ENCODE measurements around the gene RASSF7.

RASSF7 gene

DNA sequence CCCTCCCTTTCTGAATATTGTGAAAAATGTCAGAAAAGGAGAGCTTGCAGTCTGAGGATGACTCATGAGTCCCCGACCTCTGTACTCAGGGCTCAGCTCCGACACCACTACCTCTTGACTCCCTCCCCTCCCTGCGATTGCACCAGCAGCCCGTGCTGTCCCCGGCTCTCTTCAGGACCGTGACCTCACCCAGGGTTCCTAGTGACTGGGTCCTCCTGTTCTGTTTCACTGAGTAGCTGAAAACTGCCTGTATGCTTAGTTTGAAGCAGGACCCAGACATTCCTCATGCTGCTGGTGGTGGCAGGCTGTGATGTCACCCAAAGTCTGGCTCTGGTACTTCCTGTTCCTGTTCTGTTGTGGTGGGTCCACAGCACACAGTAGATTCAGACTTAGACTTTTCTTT is 27.2 kb downstream of the RASSF7 start:
- no peak overlapping the region for H3K27ac ChIP-seq
- TF ChIP-seq CTCF (conservative IDR thresholded peaks at IDR 0.05), result no peak

DNA sequence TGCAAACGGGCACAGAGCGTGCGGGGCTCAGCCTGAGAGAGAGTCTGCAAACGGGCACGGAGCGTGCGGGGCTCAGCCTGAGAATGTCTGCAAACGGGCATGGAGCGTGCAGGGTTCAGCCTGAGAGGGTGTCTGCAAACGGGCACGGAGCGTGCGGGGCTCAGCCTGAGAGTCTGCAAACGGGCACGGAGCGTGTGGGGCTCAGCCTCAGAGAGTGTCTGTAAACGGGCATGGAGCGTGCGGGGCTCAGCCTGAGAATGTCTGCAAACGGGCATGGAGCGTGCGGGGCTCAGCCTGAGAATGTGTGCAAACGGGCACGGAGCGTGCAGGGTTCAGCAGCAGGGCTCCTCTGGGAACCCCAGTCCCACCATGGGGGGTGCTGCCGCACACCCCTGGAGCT is 29.0 kb downstream of the RASSF7 start:
- no peak for TF ChIP-seq CTCF (conservative IDR thresholded peaks at IDR 0.05)
- H3K27ac ChIP-seq, result no peak overlapping the region

- TF ChIP-seq CTCF (conservative IDR thresholded peaks at IDR 0.05), result no peak
- no peak overlapping the region for H3K27ac ChIP-seq
Measured at GRCh38 chr11:590997-591396, 30.2 kb downstream of the RASSF7 start.

- TF ChIP-seq CTCF (conservative IDR thresholded peaks at IDR 0.05), result no peak
- no peak overlapping the region for H3K27ac ChIP-seq
Measured at GRCh38 chr11:592501-592900, 31.7 kb downstream of the RASSF7 start.

GRCh38 chr11:592918-593317 is 32.1 kb downstream of the RASSF7 start:
- no peak overlapping the region for H3K27ac ChIP-seq
- no peak for TF ChIP-seq CTCF (conservative IDR thresholded peaks at IDR 0.05)

DNA sequence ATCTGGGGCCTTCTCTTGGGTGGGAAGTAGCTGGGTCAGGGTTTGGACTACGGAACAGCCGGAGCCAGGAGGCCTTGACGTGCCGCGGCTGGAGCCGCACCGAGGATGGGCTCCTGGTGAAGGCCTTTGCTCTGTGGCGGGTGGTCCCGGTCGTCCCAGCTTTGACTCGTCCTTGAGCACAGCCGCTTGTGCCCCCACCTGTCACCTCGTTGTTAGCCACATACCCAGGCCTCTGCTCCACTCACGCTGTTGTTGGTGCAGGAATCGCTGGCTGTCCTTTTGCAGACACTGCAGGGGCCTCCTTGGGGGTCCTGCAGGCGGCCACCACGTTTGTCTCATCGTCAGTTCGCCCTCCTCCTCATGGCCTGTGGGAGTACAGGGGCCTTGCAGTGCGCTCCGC is 32.6 kb downstream of the RASSF7 start:
- no peak for TF ChIP-seq CTCF (conservative IDR thresholded peaks at IDR 0.05)
- no peak overlapping the region for H3K27ac ChIP-seq

DNA sequence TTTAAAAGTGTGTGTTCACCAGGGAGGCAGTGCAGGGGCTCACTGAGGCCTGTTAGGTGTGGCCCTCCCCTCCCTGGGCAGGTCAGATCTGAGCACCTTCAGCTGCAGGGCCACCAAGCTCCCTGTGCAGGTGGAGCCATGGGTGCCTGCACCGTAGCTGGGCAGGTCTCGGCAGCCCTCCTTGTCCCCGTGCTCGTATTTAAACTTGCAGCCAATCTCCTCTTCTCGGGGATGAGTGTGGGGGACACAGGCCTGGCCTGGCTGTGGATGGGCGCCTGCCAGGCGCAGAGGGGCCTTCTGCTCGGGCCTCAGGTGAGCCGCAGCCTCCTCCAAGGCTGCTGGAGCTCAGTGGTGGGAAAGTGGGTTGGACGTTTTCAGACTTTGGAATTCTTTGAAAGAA is 34.6 kb downstream of the RASSF7 start:
- TF ChIP-seq CTCF (conservative IDR thresholded peaks at IDR 0.05), result no peak
- H3K27ac ChIP-seq, result no peak overlapping the region

DNA sequence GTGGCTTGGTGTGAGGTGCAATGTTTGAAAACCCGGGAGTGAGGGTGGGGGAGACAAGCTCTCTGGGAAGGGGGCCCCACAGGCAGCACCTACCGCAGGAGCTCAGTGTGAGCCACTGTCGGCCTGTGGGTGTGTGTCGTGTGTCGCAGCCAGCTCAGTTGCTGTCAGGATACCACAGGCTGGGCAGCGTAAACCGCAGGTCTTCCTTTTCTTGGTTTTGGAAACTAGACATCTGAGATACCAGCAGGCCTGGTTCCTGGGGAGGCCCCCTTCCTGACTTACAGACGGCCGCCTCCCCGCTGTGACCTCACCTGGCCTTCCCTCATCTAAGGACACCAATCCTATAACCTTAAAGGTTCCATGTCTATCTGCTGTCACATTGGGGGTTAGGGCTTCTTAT is 35.6 kb downstream of the RASSF7 start:
- H3K27ac ChIP-seq, result no peak overlapping the region
- no peak for TF ChIP-seq CTCF (conservative IDR thresholded peaks at IDR 0.05)
